HEK293T (cell line): ENCODE data around the gene NTSR1.

ENCODE experiments used
- CTCF ChIA-PET: fragments of 350-600 bp; formaldehyde crosslinking; extraction: SDS; loops from one replicate; lab custom pipeline; 2021; ENCODE audit warnings: antibody characterized with exemption, inconsistent platforms; lab: Yijun Ruan, JAX
- POLR2A ChIA-PET: fragments of 350-600 bp; formaldehyde crosslinking; extraction: SDS; loops from one replicate; lab custom pipeline; 2020; ENCODE audit warnings: antibody characterized with exemption, inconsistent platforms; lab: Yijun Ruan, JAX
- DNase-seq: peaks from one replicate; pipeline ENCODE4 v3.0.0; 2012; ENCODE audit warnings: mixed read lengths; ENCODE audit errors: extremely low spot score
- ARNT ChIP-seq: fragments of 450-650 bp; IDR thresholded peaks from 2 replicates; pipeline ENCODE4 v1.6.1; 2017; ENCODE audit warnings: mild to moderate bottlenecking
- BHLHE40 ChIP-seq: fragments of 450-650 bp; IDR thresholded peaks from 2 replicates; pipeline ENCODE4 v1.6.1; 2016; ENCODE audit warnings: mild to moderate bottlenecking, moderate library complexity, borderline replicate concordance
- CTBP1 ChIP-seq: fragments of 450-650 bp; IDR thresholded peaks from 2 replicates; pipeline ENCODE4 v1.6.1; 2016; ENCODE audit warnings: borderline replicate concordance
- ELF4 ChIP-seq: fragments of 450-650 bp; IDR thresholded peaks from 2 replicates; pipeline ENCODE4 v1.6.1; 2017; ENCODE audit warnings: antibody characterized with exemption
- FOXA1 ChIP-seq: fragments of 450-650 bp; IDR thresholded peaks from 2 replicates; pipeline ENCODE4 v1.6.1; 2016; ENCODE audit warnings: mild to moderate bottlenecking
- FOXK2 ChIP-seq: fragments of 450-650 bp; IDR thresholded peaks from 2 replicates; pipeline ENCODE4 v1.6.1; 2016; ENCODE audit warnings: mild to moderate bottlenecking
- FOXM1 ChIP-seq: fragments of 450-650 bp; IDR thresholded peaks from 2 replicates; pipeline ENCODE4 v1.6.1; 2017; ENCODE audit warnings: mild to moderate bottlenecking, borderline replicate concordance
- HDGF ChIP-seq: fragments of 450-650 bp; IDR thresholded peaks from 2 replicates; pipeline ENCODE4 v1.6.1; 2017; ENCODE audit warnings: antibody characterized with exemption, borderline replicate concordance
- L3MBTL2 ChIP-seq: fragments of 450-650 bp; conservative IDR thresholded peaks from 2 replicates; pipeline ENCODE4 v1.6.1; 2016; ENCODE audit warnings: mild to moderate bottlenecking
- LEF1 ChIP-seq: fragments of 450-650 bp; IDR thresholded peaks from 2 replicates; pipeline ENCODE4 v1.6.1; 2017; ENCODE audit warnings: mild to moderate bottlenecking, borderline replicate concordance
- NFRKB ChIP-seq: fragments of 450-650 bp; IDR thresholded peaks from 2 replicates; pipeline ENCODE4 v1.6.1; 2016; ENCODE audit warnings: mild to moderate bottlenecking, moderate library complexity
- SP1 ChIP-seq: fragments of 450-650 bp; IDR thresholded peaks from 2 replicates; pipeline ENCODE4 v1.6.1; 2017
- SUZ12 ChIP-seq: fragments of 450-650 bp; IDR thresholded peaks from 2 replicates; pipeline ENCODE4 v1.6.1; 2016; ENCODE audit warnings: mild to moderate bottlenecking
- TARDBP ChIP-seq: fragments of 450-650 bp; IDR thresholded peaks from 2 replicates; pipeline ENCODE4 v1.6.1; 2016
- ZNF384 ChIP-seq: fragments of 450-650 bp; IDR thresholded peaks from 2 replicates; pipeline ENCODE4 v1.6.1; 2016
- TF ChIP-seq, protein P1 (sequence below): fragments of 450-650 bp; IDR thresholded peaks from 2 replicates; pipeline ENCODE4 v1.6.1; 2016

The NTSR1 gene

DNA sequence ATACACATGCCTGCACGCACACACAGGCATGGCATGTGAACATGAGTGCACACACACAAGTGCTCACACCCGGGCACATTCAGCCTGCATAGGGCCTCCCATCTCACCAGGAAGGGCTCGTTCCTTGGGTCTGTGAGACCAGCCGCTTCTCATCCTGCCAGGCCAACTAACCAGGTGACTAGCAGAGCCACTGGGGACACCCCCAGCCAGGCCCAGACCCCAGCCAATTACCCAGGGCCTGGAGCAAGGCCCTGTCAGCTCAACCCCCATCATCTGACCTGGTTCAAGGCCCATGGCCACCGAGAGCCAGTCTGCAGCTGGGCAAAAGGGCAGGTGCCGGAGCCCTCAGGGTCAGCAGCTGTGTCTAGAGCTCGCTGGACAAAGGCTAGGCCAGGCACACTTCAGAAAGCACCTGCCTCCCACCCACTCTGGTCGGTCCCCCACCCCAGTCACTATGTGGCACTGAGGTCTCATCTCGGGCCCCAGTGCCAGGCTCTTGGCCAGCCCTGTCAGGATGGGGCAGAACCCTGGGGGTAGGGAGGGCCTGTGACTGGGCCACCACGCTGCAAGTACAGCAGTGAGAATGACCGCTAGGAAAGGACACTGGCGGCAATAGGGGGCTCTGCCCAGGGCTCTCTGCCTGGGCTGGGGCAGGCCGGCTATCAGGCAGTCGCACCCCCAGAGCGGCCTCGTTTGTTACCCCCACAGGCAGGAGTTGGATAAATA lies 60.9 kb downstream of the NTSR1 start:
- TF ChIP-seq ZNF384 (no peak), FOXM1 (no peak), SP1 (no peak), NFRKB (no peak), TARDBP (no peak), FOXA1 (no peak), HDGF (no peak)
- DNase-seq: no peak
- ChIA-PET CTCF (no interaction called here), POLR2A (interaction anchor here (0.5 kb wide), 1 partner anchor 359 kb away, joined by 3 read pairs; no protein-coding TSS in a partner anchor)

DNA sequence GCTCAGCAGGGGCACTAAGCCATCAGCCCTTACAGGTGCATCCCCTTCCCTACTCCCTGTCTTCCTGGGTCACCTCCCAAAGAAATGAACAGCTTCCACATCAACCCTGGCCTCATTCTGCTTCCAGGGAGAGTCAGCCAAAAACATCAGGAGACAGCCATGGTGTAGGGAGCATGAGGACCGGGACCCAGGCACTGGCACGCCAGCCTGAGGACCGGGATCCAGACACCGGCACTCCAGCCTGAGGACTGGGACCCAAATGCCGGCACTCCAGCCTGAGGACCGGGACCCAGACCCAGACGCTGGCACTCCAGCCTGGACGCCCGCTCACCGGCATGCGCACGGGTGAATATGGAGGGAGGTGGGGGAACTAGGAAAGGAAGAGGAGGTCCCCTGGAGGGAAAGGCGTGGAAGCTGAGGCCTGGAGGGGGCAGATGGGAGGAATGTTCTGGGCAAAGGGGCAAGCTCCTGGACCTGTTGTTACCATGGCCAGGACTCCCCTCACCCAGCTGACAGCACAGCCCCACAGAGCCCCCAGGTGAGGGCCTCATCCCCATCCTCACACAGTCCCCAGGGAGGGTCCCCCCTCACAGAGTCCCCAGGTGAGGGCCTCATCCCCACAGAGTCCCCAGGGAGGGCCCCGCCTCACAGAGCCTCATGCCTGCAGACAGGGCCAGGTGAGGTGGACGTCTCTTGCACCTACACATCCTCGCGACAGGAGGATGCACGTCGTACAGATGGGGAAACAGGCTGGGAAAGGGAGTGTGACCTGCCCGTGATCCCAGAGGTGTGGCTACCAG lies 61.7 kb downstream of the NTSR1 start:
- CTCF ChIA-PET: no interaction called here
- POLR2A ChIA-PET: interaction anchor here (0.5 kb wide), 1 partner anchor 360 kb away, joined by 3 read pairs; no protein-coding TSS in a partner anchor
- TF ChIP-seq NFRKB: no peak
- TF ChIP-seq TARDBP: no peak
- TF ChIP-seq FOXA1: no peak
- TF ChIP-seq BHLHE40: no peak
- no peak for TF ChIP-seq FOXK2
- DNase-seq: no peak

DNA sequence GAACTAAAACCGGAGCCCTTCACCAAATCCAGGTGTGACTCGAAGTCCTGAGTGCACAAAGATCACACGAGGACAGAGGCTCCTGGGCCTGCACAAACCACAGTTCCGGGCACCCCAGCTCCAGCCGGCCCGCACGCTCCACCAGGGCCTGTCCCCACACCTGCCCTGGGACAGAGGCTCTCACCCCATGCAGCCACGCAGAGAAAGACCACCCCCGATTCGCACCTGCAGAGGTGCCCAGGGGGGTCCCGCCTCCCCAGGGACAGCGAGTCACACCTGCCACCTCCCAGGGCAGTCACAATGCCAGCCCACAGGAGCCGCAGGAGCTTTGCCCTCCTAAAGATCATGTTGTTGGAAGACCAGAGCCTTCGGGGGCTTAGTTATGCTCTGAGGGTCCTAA lies 62.3 kb downstream of the NTSR1 start:
- TF ChIP-seq SP1: no peak
- no peak for TF ChIP-seq FOXK2
- no peak for TF ChIP-seq SUZ12
- ChIA-PET POLR2A (no interaction called here), CTCF (no interaction called here)
- no peak for DNase-seq

DNA sequence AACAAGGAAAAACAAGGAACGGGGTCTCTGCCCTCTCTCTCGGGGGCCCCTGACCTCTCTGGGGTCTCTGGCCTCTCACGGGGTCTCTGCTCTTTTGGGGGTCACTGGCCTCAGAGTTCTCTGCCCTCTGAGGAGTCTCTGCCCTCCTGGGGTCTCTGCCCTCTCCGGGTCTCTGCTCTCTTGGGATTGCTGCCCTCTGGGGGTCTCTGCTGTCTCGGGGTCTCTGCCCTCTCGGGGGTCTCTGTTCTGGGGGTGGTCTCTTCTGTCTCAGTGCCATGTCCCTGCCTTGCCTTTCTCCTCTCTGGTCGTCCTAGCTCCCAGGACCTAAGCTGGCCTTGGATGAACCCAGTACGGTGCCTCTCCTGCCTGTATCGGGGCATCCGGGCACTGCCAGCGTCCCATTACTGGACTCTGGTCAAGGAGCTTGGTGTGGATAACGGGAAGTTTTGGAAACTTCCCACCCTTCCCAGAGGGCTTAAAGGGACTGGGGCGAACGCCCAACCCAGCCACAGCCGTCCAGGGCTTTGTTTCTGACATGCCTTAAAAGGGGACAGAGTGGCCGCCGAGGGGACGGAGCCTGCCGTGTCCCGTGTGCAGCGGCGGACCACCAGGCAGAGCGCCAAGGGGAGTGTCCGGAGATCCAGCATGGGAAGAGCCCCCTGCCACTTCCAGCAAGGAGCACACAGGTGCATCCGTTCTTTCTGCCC lies 62.9 kb downstream of the NTSR1 start:
- ChIA-PET POLR2A (no interaction called here), CTCF (no interaction called here)
- DNase-seq: no peak
- TF ChIP-seq FOXA1 (no peak), L3MBTL2 (no peak), ARNT (no peak), TARDBP (no peak), ZNF384 (no peak), SUZ12 (no peak), FOXK2 (no peak), CTBP1 (no peak), NFRKB (no peak), HDGF (no peak), ELF4 (no peak)
- TF ChIP-seq, protein P1, sequence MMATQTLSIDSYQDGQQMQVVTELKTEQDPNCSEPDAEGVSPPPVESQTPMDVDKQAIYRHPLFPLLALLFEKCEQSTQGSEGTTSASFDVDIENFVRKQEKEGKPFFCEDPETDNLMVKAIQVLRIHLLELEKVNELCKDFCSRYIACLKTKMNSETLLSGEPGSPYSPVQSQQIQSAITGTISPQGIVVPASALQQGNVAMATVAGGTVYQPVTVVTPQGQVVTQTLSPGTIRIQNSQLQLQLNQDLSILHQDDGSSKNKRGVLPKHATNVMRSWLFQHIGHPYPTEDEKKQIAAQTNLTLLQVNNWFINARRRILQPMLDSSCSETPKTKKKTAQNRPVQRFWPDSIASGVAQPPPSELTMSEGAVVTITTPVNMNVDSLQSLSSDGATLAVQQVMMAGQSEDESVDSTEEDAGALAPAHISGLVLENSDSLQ: no peak

DNA sequence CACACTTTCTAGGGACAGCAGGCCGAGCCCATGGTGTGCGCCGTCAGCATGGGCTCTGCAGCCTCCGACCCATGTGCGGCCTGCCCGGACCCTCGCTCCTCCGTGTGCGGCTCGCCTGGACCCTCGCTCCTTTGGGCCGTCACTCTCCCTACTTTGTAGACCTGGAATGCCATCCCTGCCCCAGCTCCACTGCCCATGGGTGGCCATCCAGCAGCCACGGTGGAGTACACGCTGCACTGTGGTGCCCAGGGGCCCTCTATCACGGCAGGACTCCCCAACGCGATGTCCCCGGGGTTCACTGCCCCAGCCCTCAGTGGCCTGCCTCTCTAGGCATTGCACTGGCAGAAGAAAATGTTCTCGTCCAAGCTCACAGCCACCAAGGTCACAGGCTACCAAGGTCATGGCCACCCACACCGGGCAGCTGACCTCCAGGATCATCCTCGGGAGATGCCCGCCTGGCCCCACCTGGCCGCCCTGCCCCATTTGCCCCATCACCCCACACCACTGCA lies 63.5 kb downstream of the NTSR1 start:
- DNase-seq: no peak
- TF ChIP-seq ELF4 (no peak), FOXM1 (no peak), L3MBTL2 (no peak), SP1 (no peak), NFRKB (no peak), SUZ12 (no peak), ZNF384 (no peak), TARDBP (no peak), HDGF (no peak), FOXK2 (no peak), ARNT (no peak), LEF1 (no peak), BHLHE40 (no peak), CTBP1 (no peak)
- TF ChIP-seq, protein P1: no peak
- POLR2A ChIA-PET: interaction anchor here (1.0 kb wide), 1 partner anchor 130 kb away, joined by 3 read pairs; the partner anchor contains the start of gene SLCO4A1
- CTCF ChIA-PET: no interaction called here

DNA sequence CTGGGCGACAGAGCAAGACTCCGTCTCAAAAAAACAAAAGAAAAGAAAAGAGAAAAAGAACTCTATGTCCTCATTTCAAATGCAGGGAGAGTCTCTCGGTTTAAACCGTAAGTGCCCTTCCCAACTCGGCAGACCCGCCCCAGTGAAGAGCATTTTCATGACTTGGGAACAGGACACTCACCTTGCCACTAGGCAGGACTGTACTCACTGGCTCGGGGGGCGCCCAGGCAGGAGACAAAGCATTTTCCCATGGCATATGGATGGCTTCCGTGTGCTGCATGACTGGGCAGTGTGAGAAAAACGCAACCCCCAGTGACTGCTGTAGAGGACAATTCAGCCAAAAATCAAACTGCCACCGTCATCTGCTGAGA lies 64.0 kb downstream of the NTSR1 start:
- CTCF ChIA-PET: interaction anchor here (1.3 kb wide), 1 partner anchor 17 kb away, joined by 3 read pairs; no protein-coding TSS in a partner anchor
- no peak for DNase-seq
- POLR2A ChIA-PET: interaction anchor here (1.0 kb wide), 1 partner anchor 130 kb away, joined by 3 read pairs; the partner anchor contains the start of gene SLCO4A1
- TF ChIP-seq FOXK2: no peak
- no peak for TF ChIP-seq ZNF384
- no peak for TF ChIP-seq NFRKB
- TF ChIP-seq ELF4: no peak
- no peak for TF ChIP-seq BHLHE40
- TF ChIP-seq SUZ12: no peak
- no peak for TF ChIP-seq L3MBTL2
- no peak for TF ChIP-seq FOXM1
- TF ChIP-seq SP1: no peak
- TF ChIP-seq, protein P1: no peak
- no peak for TF ChIP-seq ARNT
